ENCODE results near the gene PALB2. TPM values are rescaled to one million over a fixed set of nuclear protein-coding genes. Genes with fewer than 3 reads are reported as not detected.

The PALB2 gene
- total and polyA plus RNA-seq, 9 of the 15 experiments (the other 6 are each of a cell fraction or from before 2014, with no cell fraction given): 7.0 to 25.8 (median 15.2) TPM

DNA sequence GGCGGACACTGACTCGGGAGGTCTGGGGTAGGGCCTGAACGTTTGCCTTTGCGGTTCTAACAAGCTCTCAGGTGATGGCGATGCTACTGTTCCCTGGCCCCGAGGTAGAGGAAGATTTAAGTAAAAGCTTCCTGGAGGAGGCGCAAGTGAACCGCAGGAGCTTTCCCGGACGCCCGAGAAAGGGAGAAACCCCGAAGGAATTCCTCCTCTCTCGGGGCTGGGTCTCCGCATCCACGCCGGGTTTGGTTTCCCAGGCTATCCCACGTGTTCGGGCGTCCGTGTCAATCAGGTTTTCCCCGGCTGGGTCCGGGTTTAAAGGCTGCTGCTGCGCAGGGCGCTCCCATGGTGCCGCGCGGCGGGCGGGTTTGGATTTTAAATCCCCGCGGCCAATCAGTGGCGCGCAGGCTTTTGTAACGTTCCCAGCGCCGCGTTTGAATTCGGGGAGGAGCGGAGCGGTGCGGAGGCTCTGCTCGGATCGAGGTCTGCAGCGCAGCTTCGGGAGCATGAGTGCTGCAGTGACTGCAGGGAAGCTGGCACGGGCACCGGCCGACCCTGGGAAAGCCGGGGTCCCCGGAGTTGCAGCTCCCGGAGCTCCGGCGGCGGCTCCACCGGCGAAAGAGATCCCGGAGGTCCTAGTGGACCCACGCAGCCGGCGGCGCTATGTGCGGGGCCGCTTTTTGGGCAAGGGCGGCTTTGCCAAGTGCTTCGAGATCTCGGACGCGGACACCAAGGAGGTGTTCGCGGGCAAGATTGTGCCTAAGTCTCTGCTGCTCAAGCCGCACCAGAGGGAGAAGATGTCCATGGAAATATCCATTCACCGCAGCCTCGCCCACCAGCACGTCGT is 37.5 kb upstream of the PALB2 start, which contains the start of gene PLK1:
TSS of gene PLK1 (plus strand) at position 460 of the 844 bp plus-strand sequence. CDS start at position 504, 44 bp downstream.
- Histone ChIP-seq H3K79me2 (ENCODE audit: control insufficient read depth, insufficient read depth, low read length) (peaks cover 54% of the 10 kb centered on the region), H3K9me3 (replicated peaks; ENCODE audit: control insufficient read depth, insufficient read depth, low read depth, low read length) (no peaks in the 10 kb centered on the region), H3K36me3 (ENCODE audit: control insufficient read depth, insufficient read depth, low read length) (peaks cover 57% of the 10 kb centered on the region), H3K27me3 (ENCODE audit: control insufficient read depth in 2 of 2, insufficient read depth in 2 of 2, low read length in 2 of 2) (no peaks in the 10 kb centered on the region), H3K9me1 (ENCODE audit: control insufficient read depth, insufficient read depth, low read length) (no peaks in the 10 kb centered on the region), H3K4me2 (ENCODE audit: insufficient read depth, low read length) (peak within 1 kb of the TSS; percentile 100), H4K20me1 (replicated peaks; ENCODE audit: control insufficient read depth, insufficient read depth, low read length) (peaks cover 18% of the 10 kb centered on the region), H3K4me3 (peak within 1 kb of the TSS; percentile 87), H3K27ac (ENCODE audit: extremely low read depth, low read depth, low read length) (peak within 1 kb of the TSS; percentile 99), H3K4me1 (replicated peaks in 1 of 2; ENCODE audit: control insufficient read depth in 2 of 2, insufficient read depth in 2 of 2, low read length in 2 of 2) (peaks cover 19 to 28% of the 10 kb centered on the region in 2 experiments; a peak in 4 of 5 replicates), H2AFZ (ENCODE audit: low read depth, low read length) (peak within 1 kb of the TSS; percentile 89), H3K9ac (ENCODE audit: insufficient read depth in 1 of 2, low read depth in 2 of 2, low read length in 2 of 2) (peak within 1 kb of the TSS; percentile 100)
- peak; percentile 96 for ATAC-seq
- ChIA-PET CTCF (ENCODE audit: low intra/inter-chr PET ratio) (interaction anchor here (1.1 kb wide), 1 partner anchor 364 kb away, joined by 3 read pairs; no protein-coding TSS in a partner anchor), POLR2A (interaction anchor here (0.6 to 5.0 kb wide), 11 partner anchors 9 to 274 kb away, joined by 3 to 66 read pairs (median 3); no protein-coding TSS in a partner anchor)
- peak; percentile 67 for FAIRE-seq
- in situ Hi-C loops (cut with MboI) (no loop called here), intact Hi-C loops (cut with micrococcal nuclease) (loop anchor here (2.0 kb wide), 2 partner anchors 38 to 50 kb away; partner anchors contain the start of genes DCTN5 and PALB2)
- WGBS (ENCODE audit: insufficient coverage, low coverage, missing lambda C conversion rate): under 1% methylated on average over 54 of the region's 75 CpGs
- peak; percentile 86 to 95 (median 91) for DNase-seq (ENCODE audit: extremely low read depth in 1 of 4, low spot score in 3 of 4)
- BruUV-seq (replicated peaks): TSS peak; percentile 56
- TF ChIP-seq HNRNPH1 (optimal IDR thresholded peaks at IDR 0.05; ENCODE audit: low read depth, low read length) (no peak), YY1 (IDR thresholded peaks at IDR 0.05; ENCODE audit: borderline replicate concordance in 1 of 3, control insufficient read depth in 1 of 3, extremely low read depth in 1 of 3, insufficient read depth in 3 of 3, insufficient read length in 1 of 3, insufficient replicate concordance in 2 of 3, low read depth in 1 of 3, low read length in 2 of 3) (peak in 1 of 3 experiments; percentile 13), EP300 (IDR thresholded peaks at IDR 0.05; ENCODE audit: low read length) (no peak), CXXC5 (CRISPR knock-in tag; IDR thresholded peaks at IDR 0.05) (peak; percentile 97), TCF3 (CRISPR knock-in tag; IDR thresholded peaks at IDR 0.05) (0 out of 2 replicates have a peak, but pooled peaks have one; percentile 32), ZKSCAN3 (CRISPR knock-in tag; IDR thresholded peaks at IDR 0.05) (peak; percentile 47; the same call in 1 of the 2 replicates), FOS (IDR thresholded peaks at IDR 0.05; ENCODE audit: extremely low read depth, insufficient read length) (no peak), ZKSCAN1 (IDR thresholded peaks at IDR 0.05; ENCODE audit: low read depth, low read length) (no peak), TEAD2 (tag; IDR thresholded peaks at IDR 0.05) (no peak), NFE2L1 (tag; IDR thresholded peaks at IDR 0.05; ENCODE audit: borderline replicate concordance, low read depth) (no peak), KLF16 (IDR thresholded peaks at IDR 0.05) (peak; percentile 97), ZSCAN29 (IDR thresholded peaks at IDR 0.05) (peak; percentile 61; the same call in 1 of the 2 replicates), KDM2B (CRISPR knock-in tag; IDR thresholded peaks at IDR 0.05) (peak; percentile 53; the same call in 1 of the 2 replicates), ZNF668 (CRISPR knock-in tag; IDR thresholded peaks at IDR 0.05) (no peak)
- TF ChIP-seq, protein P1, sequence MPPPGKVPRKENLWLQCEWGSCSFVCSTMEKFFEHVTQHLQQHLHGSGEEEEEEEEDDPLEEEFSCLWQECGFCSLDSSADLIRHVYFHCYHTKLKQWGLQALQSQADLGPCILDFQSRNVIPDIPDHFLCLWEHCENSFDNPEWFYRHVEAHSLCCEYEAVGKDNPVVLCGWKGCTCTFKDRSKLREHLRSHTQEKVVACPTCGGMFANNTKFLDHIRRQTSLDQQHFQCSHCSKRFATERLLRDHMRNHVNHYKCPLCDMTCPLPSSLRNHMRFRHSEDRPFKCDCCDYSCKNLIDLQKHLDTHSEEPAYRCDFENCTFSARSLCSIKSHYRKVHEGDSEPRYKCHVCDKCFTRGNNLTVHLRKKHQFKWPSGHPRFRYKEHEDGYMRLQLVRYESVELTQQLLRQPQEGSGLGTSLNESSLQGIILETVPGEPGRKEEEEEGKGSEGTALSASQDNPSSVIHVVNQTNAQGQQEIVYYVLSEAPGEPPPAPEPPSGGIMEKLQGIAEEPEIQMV (tag; conservative IDR thresholded peaks at IDR 0.05; ENCODE audit: low read depth): no peak
- TF ChIP-seq, protein P2, sequence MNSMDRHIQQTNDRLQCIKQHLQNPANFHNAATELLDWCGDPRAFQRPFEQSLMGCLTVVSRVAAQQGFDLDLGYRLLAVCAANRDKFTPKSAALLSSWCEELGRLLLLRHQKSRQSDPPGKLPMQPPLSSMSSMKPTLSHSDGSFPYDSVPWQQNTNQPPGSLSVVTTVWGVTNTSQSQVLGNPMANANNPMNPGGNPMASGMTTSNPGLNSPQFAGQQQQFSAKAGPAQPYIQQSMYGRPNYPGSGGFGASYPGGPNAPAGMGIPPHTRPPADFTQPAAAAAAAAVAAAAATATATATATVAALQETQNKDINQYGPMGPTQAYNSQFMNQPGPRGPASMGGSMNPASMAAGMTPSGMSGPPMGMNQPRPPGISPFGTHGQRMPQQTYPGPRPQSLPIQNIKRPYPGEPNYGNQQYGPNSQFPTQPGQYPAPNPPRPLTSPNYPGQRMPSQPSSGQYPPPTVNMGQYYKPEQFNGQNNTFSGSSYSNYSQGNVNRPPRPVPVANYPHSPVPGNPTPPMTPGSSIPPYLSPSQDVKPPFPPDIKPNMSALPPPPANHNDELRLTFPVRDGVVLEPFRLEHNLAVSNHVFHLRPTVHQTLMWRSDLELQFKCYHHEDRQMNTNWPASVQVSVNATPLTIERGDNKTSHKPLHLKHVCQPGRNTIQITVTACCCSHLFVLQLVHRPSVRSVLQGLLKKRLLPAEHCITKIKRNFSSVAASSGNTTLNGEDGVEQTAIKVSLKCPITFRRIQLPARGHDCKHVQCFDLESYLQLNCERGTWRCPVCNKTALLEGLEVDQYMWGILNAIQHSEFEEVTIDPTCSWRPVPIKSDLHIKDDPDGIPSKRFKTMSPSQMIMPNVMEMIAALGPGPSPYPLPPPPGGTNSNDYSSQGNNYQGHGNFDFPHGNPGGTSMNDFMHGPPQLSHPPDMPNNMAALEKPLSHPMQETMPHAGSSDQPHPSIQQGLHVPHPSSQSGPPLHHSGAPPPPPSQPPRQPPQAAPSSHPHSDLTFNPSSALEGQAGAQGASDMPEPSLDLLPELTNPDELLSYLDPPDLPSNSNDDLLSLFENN (IDR thresholded peaks at IDR 0.05; ENCODE audit: low read depth in 2 of 2, low read length in 2 of 2): peak in 1 of 2 experiments; percentile 14; a peak in 1 of 4 replicates

Measured in K562 (cell line).